Nephron progenitor cell (in vitro differentiated cells): ENCODE measurements around the gene TSKS.

Experiments
- DNase-seq: peaks from one replicate; pipeline ENCODE4 v3.0.0; 2021
- H3K27ac Mint-ChIP-seq: 2 replicates; pipeline ENCODE4 v1.8.0; 2021; ENCODE audit warnings: mild to moderate bottlenecking, moderate library complexity, mixed read lengths
- H3K27me3 Mint-ChIP-seq: 2 replicates; pipeline ENCODE4 v1.8.0; 2021; ENCODE audit warnings: mild to moderate bottlenecking, low read depth, mixed read lengths; ENCODE audit not compliant: poor library complexity
- H3K36me3 Mint-ChIP-seq: 2 replicates; pipeline ENCODE4 v1.8.0; 2021; ENCODE audit warnings: low read depth, mixed read lengths
- H3K4me1 Mint-ChIP-seq: 2 replicates; pipeline ENCODE4 v1.8.0; 2021; ENCODE audit warnings: mixed read lengths
- H3K4me3 Mint-ChIP-seq: 2 replicates; pipeline ENCODE4 v1.8.0; 2021; ENCODE audit warnings: mild to moderate bottlenecking, moderate library complexity, mixed read lengths
- H3K9me3 Mint-ChIP-seq: 2 replicates; pipeline ENCODE4 v1.8.0; 2021; ENCODE audit warnings: mild to moderate bottlenecking, moderate library complexity, mixed read lengths
- CTCF ChIP-seq: fragments of 200-600 bp; sonication (generic); IDR thresholded peaks from 2 replicates; pipeline ENCODE4 v1.5.0; 2021; ENCODE audit warnings: antibody characterized with exemption

The TSKS gene

DNA sequence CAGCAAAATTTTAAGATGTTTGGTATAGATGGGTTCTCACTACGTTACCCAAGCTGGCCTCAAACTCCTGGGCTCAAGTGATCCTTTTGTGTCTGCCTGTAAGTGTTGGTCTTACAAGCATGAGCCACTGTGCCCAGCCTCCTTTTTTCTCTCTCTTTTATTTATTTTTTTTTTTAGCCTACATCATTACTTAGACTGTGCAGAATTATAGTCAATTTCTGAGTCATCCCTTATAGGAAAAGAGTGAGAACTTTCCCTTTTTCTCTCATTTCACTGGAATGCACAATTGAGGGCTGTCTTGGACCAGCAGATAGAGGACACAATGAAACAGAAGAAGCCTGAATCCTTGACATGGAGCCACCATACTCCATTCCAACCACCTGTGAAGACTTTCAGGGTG lies 13.3 kb downstream of the TSKS start:
- Mint-ChIP-seq H3K27me3 (peaks cover 13% of the 10 kb centered on the region), H3K9me3 (peaks cover 46% of the 10 kb centered on the region), H3K36me3 (no peaks in the 10 kb centered on the region), H3K27ac (no peak overlapping the region), H3K4me3 (no peak overlapping the region), H3K4me1 (no peaks in the 10 kb centered on the region)
- no peak for DNase-seq
- no peak for TF ChIP-seq CTCF

- Mint-ChIP-seq H3K36me3 (no peaks in the 10 kb centered on the region), H3K27me3 (peaks cover 13% of the 10 kb centered on the region), H3K4me1 (no peaks in the 10 kb centered on the region), H3K9me3 (peaks cover 42% of the 10 kb centered on the region), H3K4me3 (no peak overlapping the region), H3K27ac (no peak overlapping the region)
- no peak for DNase-seq
- no peak for TF ChIP-seq CTCF
These were observed 13.9 kb downstream of the TSKS start for GRCh38 chr19:49749055-49749716.

DNA sequence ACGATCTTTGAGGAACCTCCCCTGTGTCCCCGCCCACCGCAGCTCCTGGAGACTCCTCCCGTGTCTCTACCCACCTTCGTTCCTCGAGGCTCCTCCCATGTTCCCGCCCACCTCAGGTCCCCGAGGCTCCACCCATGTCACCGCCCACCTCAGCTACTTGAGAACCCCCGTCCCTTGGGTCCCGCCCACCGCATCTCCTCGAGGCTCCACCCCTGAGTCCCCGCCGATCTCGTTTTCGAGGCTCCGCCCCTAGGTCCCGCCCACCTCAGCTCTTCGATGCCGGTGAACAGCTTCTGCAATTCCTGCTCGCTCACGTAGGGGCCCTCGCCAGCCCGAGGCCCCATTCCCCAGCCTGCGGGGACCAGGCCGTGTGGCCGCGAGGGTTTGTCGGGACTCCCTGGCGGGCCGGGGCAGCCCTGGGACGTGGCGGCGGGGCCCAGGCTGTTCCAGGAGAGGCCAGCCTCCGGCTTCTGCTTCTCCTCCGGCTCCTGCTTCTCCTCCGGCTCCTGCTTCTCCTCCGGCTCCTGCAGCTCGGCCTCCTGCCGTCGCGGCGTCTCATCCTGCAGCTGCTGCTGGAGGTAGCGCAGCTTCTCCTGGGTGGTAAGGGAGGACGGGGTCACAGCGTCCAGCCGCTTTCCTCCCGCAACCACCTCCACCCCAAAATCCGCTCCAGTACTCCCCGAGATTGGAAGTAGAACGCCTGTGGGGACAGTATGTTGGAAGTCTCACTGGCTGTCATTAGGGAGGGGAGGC lies 16.7 kb downstream of the TSKS start:
- peaks cover 27% of the 10 kb centered on the region for H3K9me3 Mint-ChIP-seq
- TF ChIP-seq CTCF: no peak
- H3K4me1 Mint-ChIP-seq: peaks cover 6% of the 10 kb centered on the region
- no peak overlapping the region for H3K27ac Mint-ChIP-seq
- peaks cover 10% of the 10 kb centered on the region for H3K27me3 Mint-ChIP-seq
- H3K4me3 Mint-ChIP-seq: no peak overlapping the region
- peak; percentile 43 for DNase-seq
- no peaks in the 10 kb centered on the region for H3K36me3 Mint-ChIP-seq

DNA sequence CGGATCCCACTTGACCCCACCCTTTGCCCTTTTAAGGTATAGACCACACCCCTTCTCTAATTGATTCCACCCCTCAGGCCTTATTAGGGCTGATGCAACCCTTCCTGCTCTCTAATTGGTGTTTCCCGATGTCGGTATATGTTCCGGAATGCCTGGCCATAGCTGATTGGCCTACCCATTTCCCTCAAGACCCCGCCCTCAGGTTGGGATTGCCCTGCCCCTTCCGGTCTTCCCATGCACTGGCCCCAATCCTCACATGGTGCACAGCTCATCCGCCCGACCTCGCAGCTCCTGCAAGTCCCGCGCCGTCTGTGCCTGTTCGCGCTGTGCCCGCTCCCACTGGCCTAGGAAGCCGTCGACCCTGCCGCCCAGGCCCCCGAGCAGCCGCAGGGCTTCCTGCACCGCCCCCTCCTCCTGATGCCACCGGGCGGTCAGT lies 18.1 kb downstream of the TSKS start:
- no peak for DNase-seq
- peaks cover 10% of the 10 kb centered on the region for H3K27me3 Mint-ChIP-seq

DNA sequence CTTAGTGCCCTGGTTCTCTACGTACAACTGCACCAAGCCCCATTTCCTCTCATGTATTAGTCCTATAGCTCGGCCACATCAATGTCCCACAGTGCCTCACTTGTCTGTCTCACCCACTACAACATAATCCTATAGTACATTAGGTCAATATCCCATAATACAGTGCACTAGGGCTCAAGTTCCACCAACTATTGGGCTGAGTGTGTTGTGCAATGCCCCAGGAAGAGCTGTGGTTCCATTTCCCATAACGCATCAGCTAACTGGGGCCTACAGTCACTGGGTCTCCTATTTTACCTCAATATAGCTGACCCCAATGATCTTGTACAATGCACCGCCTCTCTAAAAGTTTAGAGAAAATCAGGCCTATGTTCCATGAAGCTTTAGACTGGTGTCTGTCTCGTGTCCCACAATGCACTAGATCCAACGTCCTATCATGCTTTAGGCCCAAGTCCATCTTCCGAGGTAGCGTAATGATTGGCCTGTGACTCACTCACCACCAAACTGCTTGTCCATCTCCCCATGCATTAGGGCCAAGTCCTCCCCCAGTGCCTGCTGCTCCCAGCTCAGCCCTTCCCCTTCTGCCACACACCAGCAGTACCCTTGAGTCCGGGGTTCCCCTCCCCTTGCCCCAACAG lies 21.8 kb downstream of the TSKS start:
- no peak for TF ChIP-seq CTCF
- Mint-ChIP-seq H3K9me3 (peaks cover 9% of the 10 kb centered on the region), H3K4me3 (no peak overlapping the region), H3K4me1 (peaks cover 15% of the 10 kb centered on the region), H3K27me3 (no peaks in the 10 kb centered on the region), H3K36me3 (no peaks in the 10 kb centered on the region), H3K27ac (peak overlapping the region; percentile 96)
- no peak for DNase-seq

More for the DNA sequence above, 18.1 kb downstream of the TSKS start:
- Mint-ChIP-seq H3K27ac (no peak overlapping the region), H3K9me3 (peaks cover 19% of the 10 kb centered on the region), H3K4me3 (no peak overlapping the region), H3K4me1 (peaks cover 15% of the 10 kb centered on the region), H3K36me3 (no peaks in the 10 kb centered on the region)
- TF ChIP-seq CTCF: no peak
